B cell (primary cell): Measurements from ENCODE around the gene SWAP70. TPM values are rescaled to one million over a fixed set of nuclear protein-coding genes. Genes with fewer than 3 reads are reported as not detected.

ENCODE experiments used
- ATAC-seq: fragments of 200-7000 bp; cut with Tn5 transposase; one replicate; pipeline ENCODE4 v1.10.0; 2021; ENCODE audit warnings: low read depth, mild to moderate bottlenecking, moderate number of reproducible peaks, moderate library complexity
- CTCF ChIA-PET: fragments of 350-600 bp; sonication (Branson Sonifier 250); formaldehyde crosslinking; loops from one replicate; lab custom pipeline; 2021; ENCODE audit warnings: antibody characterized with exemption, inconsistent platforms; lab: Charles Lee
- POLR2A ChIA-PET: fragments of 350-600 bp; sonication (Branson Sonifier 250); formaldehyde crosslinking; loops from one replicate; lab custom pipeline; 2021; ENCODE audit warnings: antibody characterized with exemption; lab: Charles Lee
- DNase-seq: peaks from one replicate; pipeline ENCODE4 v3.0.0; 2013
- H2AFZ ChIP-seq: 2 replicates; pipeline ENCODE4 v1.6.1; 2012; ENCODE audit warnings: mild to moderate bottlenecking, low read depth, low read length; ENCODE audit not compliant: insufficient read depth, poor library complexity, severe bottlenecking
- H3K27ac ChIP-seq, 2 donors: 1 replicate in 1 of 2; 2 replicates in 1 of 2; pipeline ENCODE4 v1.5.1; 2012 to 2013; ENCODE audit warnings: low read length in 2 of 2, mild to moderate bottlenecking in 2 of 2, moderate library complexity in 1 of 2
- H3K27me3 ChIP-seq, 4 experiments: fragments of 200-600 bp in 1 of 4; sonication (generic) in 1 of 4; replicated peaks in 1 of 4; 1 replicate in 2 of 4; 2 replicates in 2 of 4; pipeline versions ENCODE4 v1.6.1 to v1.7.0; 2013 to 2016; ENCODE audit warnings: low read length in 3 of 4, mild to moderate bottlenecking in 2 of 4, mixed read lengths in 1 of 4, moderate library complexity in 1 of 4; ENCODE audit not compliant: insufficient read depth in 4 of 4, control insufficient read depth in 3 of 4; ENCODE audit errors: control extremely low read depth in 1 of 4
- H3K36me3 ChIP-seq, 2 experiments: replicated peaks in 1 of 2; 1 replicate in 1 of 2; 2 replicates in 1 of 2; pipeline versions ENCODE4 v1.6.1 to v1.7.1; 2013; ENCODE audit warnings: low read length in 1 of 2; ENCODE audit not compliant: insufficient read depth in 2 of 2, control insufficient read depth in 1 of 2; ENCODE audit errors: control extremely low read depth in 1 of 2, extremely low read depth in 1 of 2
- H3K4me1 ChIP-seq, 2 donors: fragments of 200-600 bp in 1 of 2; sonication (generic) in 1 of 2; 1 replicate in 1 of 2; 2 replicates in 1 of 2; pipeline versions ENCODE4 v1.5.1 to v1.6.1; 2013 to 2017; ENCODE audit warnings: low read length in 2 of 2; ENCODE audit not compliant: control insufficient read depth in 2 of 2, insufficient read depth in 2 of 2
- H3K4me2 ChIP-seq: replicated peaks from 2 replicates; pipeline ENCODE3; 2012; ENCODE audit warnings: mild to moderate bottlenecking, low read depth, low read length; ENCODE audit not compliant: poor library complexity, severe bottlenecking
- H3K4me3 ChIP-seq, 5 experiments: fragments of 200-600 bp in 1 of 5; sonication (generic) in 1 of 5; 1 replicate in 3 of 5; 2 replicates in 2 of 5; pipeline versions ENCODE4 v1.5.1 to v1.7.0; 2011 to 2016; ENCODE audit warnings: low read length in 4 of 5, mild to moderate bottlenecking in 4 of 5, low read depth in 2 of 5, control low read depth in 1 of 5, moderate library complexity in 1 of 5; ENCODE audit not compliant: insufficient read depth in 1 of 5; ENCODE audit errors: control extremely low read depth in 1 of 5, extremely low read depth in 1 of 5
- H3K79me2 ChIP-seq: fragments of 200-600 bp; sonication (generic); one replicate; pipeline ENCODE4 v1.6.0; 2016; ENCODE audit warnings: low read length; ENCODE audit not compliant: control insufficient read depth, insufficient read depth
- H3K9ac ChIP-seq: fragments of 200-600 bp; sonication (generic); 2 replicates; pipeline ENCODE4 v1.6.1; 2017; ENCODE audit warnings: mild to moderate bottlenecking, low read length, moderate library complexity
- H3K9me3 ChIP-seq, 3 donors: one replicate each; pipeline versions ENCODE4 v1.6.1 to v1.7.1; 2013; ENCODE audit warnings: low read length in 2 of 3; ENCODE audit not compliant: control insufficient read depth in 2 of 3, insufficient read depth in 1 of 3; ENCODE audit errors: control extremely low read depth in 1 of 3
- H4K20me1 ChIP-seq: 2 replicates; pipeline ENCODE4 v1.6.0; 2012; ENCODE audit warnings: mild to moderate bottlenecking, low read length; ENCODE audit not compliant: insufficient read depth, control insufficient read depth, poor library complexity, severe bottlenecking
- H3K27ac Mint-ChIP-seq: one replicate; pipeline ENCODE4 v1.8.0; 2021; ENCODE audit warnings: mixed read lengths
- H3K27me3 Mint-ChIP-seq: one replicate; pipeline ENCODE4 v1.8.0; 2021; ENCODE audit warnings: mixed read lengths
- H3K4me1 Mint-ChIP-seq: one replicate; pipeline ENCODE4 v1.8.0; 2021; ENCODE audit warnings: mixed read lengths
- H3K4me3 Mint-ChIP-seq: one replicate; pipeline ENCODE4 v1.8.0; 2021; ENCODE audit warnings: mixed read lengths
- H3K9me3 Mint-ChIP-seq: one replicate; pipeline ENCODE4 v1.8.0; 2022; ENCODE audit warnings: mixed read lengths; ENCODE audit not compliant: insufficient read depth
- EZH2 ChIP-seq: IDR thresholded peaks from 2 replicates; pipeline ENCODE4 v1.6.1; 2012; ENCODE audit warnings: borderline replicate concordance, low read depth, mild to moderate bottlenecking, moderate library complexity, low read length; ENCODE audit not compliant: insufficient read depth, poor library complexity, severe bottlenecking
- WGBS: methylation state at CpG from one replicate; pipeline ENCODE4 v1.1.5; 2013; ENCODE audit warnings: missing lambda C conversion rate; ENCODE audit not compliant: insufficient coverage; 5-methylcytosine and 5-hydroxymethylcytosine counted together
- intact Hi-C: fragments of 100-400 bp; cut with micrococcal nuclease; formaldehyde crosslinking; loops from one replicate; pipeline ENCODE4 v1.10.0; 2022
- polyA minus RNA-seq: library from RNA; depleted of rRNA, polyadenylated mRNA; stranded (reverse); fragments of >200 nt; gene quantifications from 2 replicates; pipeline ENCODE4 v1.2.3, GENCODE V29; 2012
- polyA plus RNA-seq: library from polyadenylated mRNA; depleted of rRNA; stranded (reverse); fragments of >200 nt; gene quantifications from 2 replicates; pipeline ENCODE4 v1.2.3, GENCODE V29; 2012
- total RNA-seq, 2 donors: library from RNA; stranded (reverse); fragments of 120-200 nt in 1 of 2; gene quantifications; 1 replicate in 1 of 2; 2 replicates in 1 of 2; pipeline versions ENCODE4 v1.2.3 to v1.2.4, GENCODE V29; 2013 to 2022
- TF ChIP-seq, protein P1 (sequence below): fragments of 200-600 bp; IDR thresholded peaks from one replicate; pipeline ENCODE4 v1.8.0; 2022; ENCODE audit warnings: antibody characterized with exemption, mild to moderate bottlenecking

Gene SWAP70
- 200 and 203 TPM in 2 replicates for total RNA-seq
- 196 TPM for total RNA-seq (2013)
- polyA plus RNA-seq: 69.8 and 120 TPM in 2 replicates
- 83.7 and 126 TPM in 2 replicates for polyA minus RNA-seq

GRCh38 chr11:9663699-9664275, at the start of gene SWAP70:
TSS of gene SWAP70 (plus strand) at chr11:9664077. CDS start at chr11:9664180, 103 bp downstream.
- peaks cover 3 to 23% of the 10 kb centered on the region in 2 experiments for H3K36me3 ChIP-seq
- H2AFZ ChIP-seq: peak within 1 kb of the TSS; percentile 84
- H3K9me3 ChIP-seq: peaks cover 0 to 5% (median 0%) of the 10 kb centered on the region in 3 donors
- TF ChIP-seq EZH2: no peak
- TF ChIP-seq, protein P1, sequence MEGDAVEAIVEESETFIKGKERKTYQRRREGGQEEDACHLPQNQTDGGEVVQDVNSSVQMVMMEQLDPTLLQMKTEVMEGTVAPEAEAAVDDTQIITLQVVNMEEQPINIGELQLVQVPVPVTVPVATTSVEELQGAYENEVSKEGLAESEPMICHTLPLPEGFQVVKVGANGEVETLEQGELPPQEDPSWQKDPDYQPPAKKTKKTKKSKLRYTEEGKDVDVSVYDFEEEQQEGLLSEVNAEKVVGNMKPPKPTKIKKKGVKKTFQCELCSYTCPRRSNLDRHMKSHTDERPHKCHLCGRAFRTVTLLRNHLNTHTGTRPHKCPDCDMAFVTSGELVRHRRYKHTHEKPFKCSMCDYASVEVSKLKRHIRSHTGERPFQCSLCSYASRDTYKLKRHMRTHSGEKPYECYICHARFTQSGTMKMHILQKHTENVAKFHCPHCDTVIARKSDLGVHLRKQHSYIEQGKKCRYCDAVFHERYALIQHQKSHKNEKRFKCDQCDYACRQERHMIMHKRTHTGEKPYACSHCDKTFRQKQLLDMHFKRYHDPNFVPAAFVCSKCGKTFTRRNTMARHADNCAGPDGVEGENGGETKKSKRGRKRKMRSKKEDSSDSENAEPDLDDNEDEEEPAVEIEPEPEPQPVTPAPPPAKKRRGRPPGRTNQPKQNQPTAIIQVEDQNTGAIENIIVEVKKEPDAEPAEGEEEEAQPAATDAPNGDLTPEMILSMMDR: no peak
- intact Hi-C loops: loop anchor here (1.0 to 2.0 kb wide), 6 partner anchors 12 to 203 kb away; partner anchors contain the start of genes WEE1 and ZNF143
- peak within 1 kb of the TSS; percentile 99 for H3K9ac ChIP-seq
- peak within 1 kb of the TSS; percentile 83 to 100 (median 94) for H3K4me3 ChIP-seq
- Mint-ChIP-seq H3K27ac (peak within 1 kb of the TSS; percentile 88), H3K9me3 (no peaks in the 10 kb centered on the region), H3K27me3 (no peaks in the 10 kb centered on the region), H3K4me1 (peaks cover 63% of the 10 kb centered on the region), H3K4me3 (peak within 1 kb of the TSS; percentile 94)
- CTCF ChIA-PET: interaction anchor here (1.7 to 5.2 kb wide), 5 partner anchors 27 to 85 kb away, joined by 3 to 44 read pairs (median 9); no protein-coding TSS in a partner anchor
- peak within 1 kb of the TSS; percentile 97 for H3K4me2 ChIP-seq
- H4K20me1 ChIP-seq: peaks cover 7% of the 10 kb centered on the region
- H3K27me3 ChIP-seq: no peaks in the 10 kb centered on the region
- DNase-seq (peak; percentile 93), ATAC-seq (peak; percentile 85)
- H3K27ac ChIP-seq: peak within 1 kb of the TSS; percentile 84 to 95
- POLR2A ChIA-PET: interaction anchor here (0.6 to 5.4 kb wide), 7 partner anchors 10 to 90 kb away, joined by 3 to 25 read pairs (median 6); partner anchors contain the start of gene WEE1
- peaks cover 47 to 50% of the 10 kb centered on the region in 2 donors for H3K4me1 ChIP-seq
- H3K79me2 ChIP-seq: peaks cover 91% of the 10 kb centered on the region
- WGBS: under 1% methylated on average over 35 of the region's 38 CpGs

DNA sequence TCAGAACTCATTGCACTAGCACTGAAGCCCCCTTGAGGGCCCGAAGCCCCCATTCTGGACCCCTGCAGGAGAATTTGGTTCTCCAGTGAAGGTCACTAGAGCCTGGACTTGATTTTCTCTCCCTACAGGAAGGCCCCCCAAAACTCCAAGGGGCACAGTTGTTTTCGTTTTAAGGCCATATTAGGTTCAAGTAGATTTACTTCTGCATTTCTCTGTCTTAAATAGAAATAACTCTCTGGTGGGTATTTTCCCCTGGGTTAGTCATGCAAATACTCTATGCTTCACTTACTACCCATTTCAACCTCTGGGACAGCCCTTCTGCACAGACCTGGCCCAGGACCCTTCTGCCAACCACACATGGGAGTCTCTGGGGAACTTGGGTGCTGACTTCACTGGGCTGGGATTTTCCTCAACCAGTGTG, 48.8 kb upstream of the SWAP70 start:
- POLR2A ChIA-PET: interaction anchor here (1.0 to 3.3 kb wide), 2 partner anchors 48 to 133 kb away, joined by 6 to 38 read pairs; no protein-coding TSS in a partner anchor
- Mint-ChIP-seq H3K4me3 (peak overlapping the region; percentile 98), H3K27me3 (no peaks in the 10 kb centered on the region), H3K27ac (peak overlapping the region; percentile 99), H3K9me3 (no peaks in the 10 kb centered on the region), H3K4me1 (peaks cover 76% of the 10 kb centered on the region)
- Histone ChIP-seq H4K20me1 (no peaks in the 10 kb centered on the region), H3K9ac (peak overlapping the region; percentile 72), H2AFZ (no peak overlapping the region), H3K4me2 (peak overlapping the region; percentile 90), H3K27ac (peak overlapping the region; percentile 98), H3K79me2 (peaks cover 43% of the 10 kb centered on the region), H3K4me3 (peak overlapping the region in 4 of 5 experiments; percentile 48 to 73 (median 62)), H3K9me3 (no peaks in the 10 kb centered on the region), H3K36me3 (no peaks in the 10 kb centered on the region), H3K27me3 (no peaks in the 10 kb centered on the region), H3K4me1 (peaks cover 72 to 81% of the 10 kb centered on the region in 2 donors)
- 50% methylated on average over 1 of the region's 2 CpGs for WGBS
- CTCF ChIA-PET: interaction anchor here (1.0 kb wide), 1 partner anchor 133 kb away, joined by 5 read pairs; no protein-coding TSS in a partner anchor
- intact Hi-C loops: loop anchor here (1.0 to 5.0 kb wide), 5 partner anchors 26 to 702 kb away; no protein-coding TSS in a partner anchor
- TF ChIP-seq, protein P1: no peak
- TF ChIP-seq EZH2: no peak
- peak; percentile 64 for ATAC-seq
- peak; percentile 93 for DNase-seq
